ENCODE data around the gene SVBP.
"Not testable (repeated sequence)": the region's sequence is repeated elsewhere in the genome, so short reads cannot be mapped to it uniquely, and the experiment has no call there.

The SVBP gene

DNA sequence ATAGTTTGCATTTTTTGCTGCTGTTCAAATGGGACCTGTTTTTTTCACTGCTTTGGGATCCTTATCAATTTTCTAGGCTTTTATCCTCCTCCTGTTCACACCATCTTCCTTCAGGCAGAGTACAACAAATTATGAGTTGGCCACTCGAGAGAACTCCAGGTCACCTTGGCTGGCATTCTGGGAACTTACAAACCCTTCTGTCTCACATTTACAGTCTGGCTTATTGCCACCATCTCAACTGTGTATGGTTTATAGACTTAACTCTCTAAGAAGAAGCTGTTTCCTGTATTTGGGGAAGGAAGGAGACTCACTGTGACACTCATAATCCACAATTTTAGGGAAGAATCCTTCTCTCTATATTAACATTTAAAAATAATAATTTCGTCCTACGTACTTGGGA lies 23.8 kb upstream of the SVBP start:
- DNase-seq = no peak

DNA sequence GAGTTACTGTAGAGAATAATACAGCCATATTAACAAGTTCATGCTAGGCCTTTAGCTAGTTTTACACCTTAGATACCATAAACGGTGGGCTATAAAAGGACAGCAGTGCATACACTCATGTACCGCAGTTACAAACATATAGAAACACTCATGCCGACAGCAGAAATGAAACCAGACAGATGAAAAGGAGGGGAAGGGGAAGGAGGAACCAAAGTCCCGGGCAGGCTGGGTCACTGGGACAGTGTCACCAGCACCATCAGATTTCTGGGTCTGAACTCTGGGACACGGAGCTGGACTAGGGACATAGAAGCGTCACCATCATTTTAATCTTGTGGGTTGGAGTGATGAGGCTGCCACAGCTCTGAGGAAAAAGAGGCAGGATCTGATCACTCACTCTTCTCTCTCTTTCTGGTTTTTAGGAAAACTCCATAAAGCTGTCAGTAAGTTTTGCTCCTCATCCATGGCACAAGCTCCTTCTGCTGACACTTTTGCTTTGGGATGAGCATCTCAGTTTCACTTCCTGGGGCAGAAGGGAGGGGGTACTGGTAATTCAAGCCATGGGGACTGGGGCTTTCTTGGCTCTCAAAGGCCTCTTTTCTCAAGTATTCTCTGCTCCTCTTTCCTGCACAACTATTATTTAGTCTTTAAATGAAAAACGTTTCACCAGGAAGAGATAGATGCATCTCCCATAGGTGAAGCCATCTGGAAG lies 21.4 kb upstream of the SVBP start:
- no peak for DNase-seq

DNA sequence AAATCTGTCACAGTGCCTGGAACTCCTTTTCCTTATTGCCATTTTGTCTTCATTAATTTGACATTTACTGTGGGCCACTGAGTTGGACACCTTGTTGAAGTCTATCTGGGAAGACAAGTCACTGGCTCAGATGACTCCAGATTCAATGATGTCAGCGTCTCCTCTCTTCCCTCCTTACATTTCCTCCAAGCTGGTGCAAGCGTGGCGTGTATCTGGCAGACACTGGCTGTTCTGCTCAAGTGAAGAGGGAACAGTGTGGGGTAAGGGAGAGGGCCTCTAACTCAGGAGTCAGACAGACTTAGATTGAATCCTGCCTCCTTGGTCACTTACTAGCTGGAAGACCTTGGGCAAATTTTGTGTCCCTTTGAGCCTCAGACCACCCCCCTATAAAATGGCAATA lies 20.5 kb upstream of the SVBP start:
- DNase-seq = no peak

DNA sequence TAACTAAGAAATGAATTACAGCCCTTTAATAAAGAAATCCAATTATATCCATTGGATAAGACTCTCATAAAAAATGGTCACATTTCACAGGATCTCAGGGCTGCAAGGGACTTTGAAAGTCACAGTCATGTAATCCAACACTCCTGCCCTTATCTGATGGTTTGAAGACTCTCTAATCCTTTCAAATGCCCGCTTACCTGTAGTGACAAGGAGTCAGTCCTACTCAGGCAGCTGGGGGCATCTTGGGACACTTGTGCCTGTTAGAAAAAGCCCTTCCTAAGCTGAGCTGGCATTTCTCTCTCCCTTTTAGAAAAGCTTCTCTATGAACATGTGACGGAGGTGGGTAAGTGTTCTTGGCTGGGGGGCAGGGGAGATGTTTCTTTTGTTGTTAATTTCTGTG lies 18.2 kb upstream of the SVBP start:
- no peak for DNase-seq

DNA sequence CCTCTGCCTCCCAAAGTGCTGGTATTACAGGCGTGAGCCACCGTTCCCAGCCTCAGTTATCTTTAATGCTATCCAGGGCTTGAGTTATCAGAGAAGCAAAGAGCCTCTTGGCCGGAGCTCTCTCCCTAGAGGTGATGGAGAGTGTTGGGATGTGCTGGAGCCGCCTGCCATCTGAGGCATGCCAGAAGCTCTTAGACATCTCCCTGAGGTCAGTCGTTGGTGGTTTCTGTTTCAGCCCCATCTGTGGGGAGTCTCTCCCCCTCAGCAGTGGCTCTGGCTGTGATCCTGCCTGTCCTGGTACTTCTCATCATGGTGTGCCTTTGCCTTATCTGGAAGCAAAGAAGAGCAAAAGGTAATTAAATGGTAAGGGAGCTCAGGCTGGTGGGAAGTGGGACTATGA lies 17.6 kb upstream of the SVBP start:
- DNase-seq = no peak

DNA sequence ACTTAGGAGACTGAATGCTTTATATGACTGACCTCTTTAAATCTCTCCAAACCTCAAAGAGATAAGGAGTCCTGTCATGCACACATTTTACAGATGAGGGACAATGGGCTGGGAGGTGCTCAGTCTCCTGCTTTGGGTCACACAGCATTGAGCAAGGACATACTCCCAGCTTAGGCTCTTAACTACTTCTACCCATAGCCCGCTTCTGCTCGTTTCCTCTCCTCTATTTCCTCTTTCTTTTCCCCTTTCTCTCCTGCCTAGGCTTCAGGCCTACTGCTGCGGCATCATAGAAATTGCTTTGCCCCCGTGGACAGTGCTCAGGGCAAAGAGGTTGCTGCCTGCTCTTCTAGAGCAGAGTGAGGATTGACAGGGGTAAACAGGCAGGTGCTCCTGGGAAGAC lies 16.8 kb upstream of the SVBP start:
- DNase-seq = no peak

DNA sequence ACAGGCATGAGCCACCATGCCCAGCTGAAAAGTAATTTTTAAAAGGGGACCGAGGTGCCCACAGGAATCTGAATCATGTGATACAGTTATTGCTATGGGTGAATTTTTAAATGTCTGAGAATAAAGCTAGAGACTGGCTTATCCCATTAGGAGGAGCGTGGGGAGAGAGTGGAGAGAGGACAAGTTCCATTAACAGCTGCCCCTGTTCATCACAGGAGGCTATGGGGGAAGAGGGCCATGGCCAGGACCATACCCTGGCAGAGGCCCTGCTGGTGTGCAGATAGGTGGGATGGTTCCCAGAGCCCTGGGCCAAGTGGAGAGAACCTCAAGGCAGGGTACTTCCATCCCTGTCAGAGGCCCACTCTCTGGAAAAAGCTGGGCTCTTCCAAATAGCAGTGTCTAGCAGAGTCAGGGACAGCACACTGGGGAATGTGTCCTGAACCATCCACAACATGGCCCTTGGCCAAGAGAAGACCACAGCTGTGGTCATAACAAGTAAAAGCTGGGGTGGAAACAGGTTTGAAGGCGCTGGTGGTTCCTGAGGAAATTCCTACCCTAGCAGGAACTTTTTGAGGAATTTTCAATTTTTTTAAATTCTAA lies 15.5 kb upstream of the SVBP start:
- DNase-seq = no peak

DNA sequence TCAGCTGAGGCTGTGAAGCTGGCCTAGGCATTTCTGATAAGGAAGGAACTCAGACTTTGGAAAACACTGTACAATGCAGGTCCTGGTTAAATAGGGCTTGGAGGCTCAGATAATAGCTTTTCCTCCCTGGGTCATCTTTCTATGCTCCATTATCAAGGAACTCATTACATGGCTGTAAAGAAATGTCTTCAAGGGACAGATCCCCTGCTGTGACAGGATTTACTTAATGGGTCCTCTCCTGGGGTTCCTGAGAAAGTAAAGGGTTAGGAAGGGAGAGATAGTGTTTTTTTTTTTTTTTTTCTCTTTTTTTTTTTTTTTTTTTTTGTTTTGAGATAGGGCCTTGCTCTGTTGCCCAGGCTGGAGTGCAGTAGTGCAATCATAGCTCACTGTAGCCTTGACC lies 14.1 kb upstream of the SVBP start:
- no peak for DNase-seq

DNA sequence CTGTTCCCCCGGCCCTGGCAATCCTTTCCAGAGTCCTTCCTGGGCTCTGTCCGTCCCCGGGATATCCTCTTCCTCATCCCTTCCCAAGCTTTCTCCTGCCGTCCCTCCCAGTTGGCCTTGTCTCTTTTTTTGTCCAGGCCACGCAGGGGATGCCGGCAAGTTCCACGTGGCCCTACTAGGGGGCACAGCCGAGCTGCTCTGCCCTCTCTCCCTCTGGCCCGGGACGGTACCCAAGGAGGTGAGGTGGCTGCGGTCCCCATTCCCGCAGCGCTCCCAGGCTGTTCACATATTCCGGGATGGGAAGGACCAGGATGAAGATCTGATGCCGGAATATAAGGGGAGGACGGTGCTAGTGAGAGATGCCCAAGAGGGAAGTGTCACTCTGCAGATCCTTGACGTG lies 13.4 kb upstream of the SVBP start:
- DNase-seq = no peak

DNA sequence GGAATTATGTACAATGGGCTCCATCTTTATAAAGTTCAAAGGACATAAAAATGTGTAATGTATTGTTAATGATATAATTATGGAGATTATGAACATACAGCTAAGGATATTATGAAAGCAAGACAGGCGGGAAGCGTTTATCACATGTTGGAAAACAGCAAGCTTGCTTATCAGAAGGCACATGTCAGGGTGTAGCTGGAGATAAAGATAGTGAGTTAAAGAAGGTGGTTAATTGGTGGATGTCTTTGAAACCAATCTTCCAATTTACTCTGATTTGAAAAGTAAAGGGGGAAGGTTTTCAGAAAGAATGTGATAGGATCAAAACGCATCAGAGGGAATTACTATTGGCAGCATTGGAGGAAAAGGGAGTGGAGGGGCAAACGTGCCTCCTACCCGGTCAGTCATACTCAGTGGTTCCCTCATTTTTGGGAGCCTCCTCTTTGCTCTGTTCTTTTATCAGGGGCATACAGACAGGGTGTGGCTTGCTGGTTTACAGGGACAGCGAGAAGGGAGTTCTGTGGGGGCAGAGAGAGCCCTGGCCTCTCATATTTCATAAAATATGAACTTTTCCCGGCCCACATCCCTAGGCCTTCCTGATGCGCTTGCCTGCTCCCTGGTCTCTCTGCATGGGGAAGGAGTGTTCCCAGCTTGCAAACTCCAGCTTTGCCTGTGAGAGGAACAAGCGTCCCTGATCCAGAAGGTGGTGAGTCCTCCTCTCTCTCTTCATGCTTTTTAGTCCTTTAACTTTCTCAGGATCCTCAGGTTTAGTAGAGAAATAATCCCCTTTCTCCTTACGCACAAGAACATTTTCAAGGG lies 8.0 kb upstream of the SVBP start:
- DNase-seq = no peak

DNA sequence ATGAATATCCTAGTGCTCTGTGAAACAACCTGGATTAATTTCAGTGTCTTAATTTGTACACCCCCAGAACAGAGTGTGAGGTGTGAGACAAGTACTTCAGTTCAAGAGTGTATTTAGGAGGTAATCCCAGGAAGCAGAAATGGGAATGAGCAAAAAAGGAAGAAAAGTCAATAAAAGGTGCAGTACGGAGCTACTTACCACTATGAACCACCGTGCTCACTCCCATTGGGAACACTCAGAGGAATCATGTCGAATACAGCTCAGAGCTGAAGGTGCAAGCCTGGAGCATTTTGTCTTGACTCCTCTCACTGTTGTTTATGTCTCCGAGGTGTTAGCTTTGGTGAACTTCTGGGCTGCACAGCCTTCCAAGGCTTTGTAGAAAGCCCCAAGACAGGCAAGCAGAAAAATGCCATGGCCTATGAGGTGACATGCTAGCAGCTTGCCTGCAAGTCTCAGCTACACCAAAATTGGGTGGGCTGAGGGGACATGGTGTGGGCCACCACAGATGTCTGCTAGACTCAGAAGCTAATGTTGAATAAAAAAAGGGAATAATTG lies 7.4 kb upstream of the SVBP start:
- no peak for DNase-seq

DNA sequence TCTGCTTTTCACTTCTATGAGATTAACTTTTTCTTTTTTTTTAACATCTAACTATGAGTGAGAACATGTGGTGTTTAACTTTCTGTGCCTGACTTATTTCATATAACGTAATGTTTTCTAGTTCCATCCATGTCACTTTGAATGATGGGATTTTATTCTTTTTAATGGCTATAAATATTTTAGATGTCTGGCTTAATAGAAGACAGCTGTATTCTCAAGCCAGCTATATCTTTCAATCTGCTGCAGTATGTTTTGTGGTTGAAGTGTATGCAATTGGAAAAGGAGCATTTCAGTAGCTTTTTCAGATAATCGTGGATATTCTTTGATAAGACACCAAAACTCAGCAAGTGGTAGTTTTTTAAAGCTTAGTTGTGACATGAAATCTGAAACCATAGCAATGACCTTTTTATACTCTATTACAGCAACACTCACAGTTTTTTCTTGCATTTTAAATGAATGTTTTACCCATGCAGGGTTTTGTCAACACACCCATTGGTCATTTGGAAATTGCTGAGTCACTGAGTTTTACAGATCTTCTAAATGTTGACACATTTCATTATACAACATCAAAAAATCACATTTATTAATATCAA lies 5.7 kb upstream of the SVBP start:
- peak; percentile 27 to 29 for DNase-seq

DNA sequence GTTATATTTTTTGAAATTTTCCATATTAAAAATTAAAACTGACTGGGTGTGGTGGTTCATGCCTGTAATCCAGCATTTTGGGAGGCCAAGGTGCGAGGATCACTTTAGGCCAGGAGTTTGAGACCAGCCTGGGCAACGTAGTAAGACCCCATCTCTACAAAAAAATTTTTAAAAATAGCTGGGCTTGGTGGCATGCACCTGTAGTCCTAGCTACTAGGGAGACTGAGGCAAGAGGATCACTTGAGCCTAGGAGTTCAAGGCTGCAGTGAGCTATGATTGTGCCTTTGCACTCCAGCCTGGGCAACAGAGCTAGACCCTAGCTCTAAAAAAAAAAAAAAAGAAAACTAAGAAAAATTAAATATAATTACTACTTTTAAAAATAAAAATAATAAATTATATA lies 4.5 kb upstream of the SVBP start:
- no peak for DNase-seq

DNA sequence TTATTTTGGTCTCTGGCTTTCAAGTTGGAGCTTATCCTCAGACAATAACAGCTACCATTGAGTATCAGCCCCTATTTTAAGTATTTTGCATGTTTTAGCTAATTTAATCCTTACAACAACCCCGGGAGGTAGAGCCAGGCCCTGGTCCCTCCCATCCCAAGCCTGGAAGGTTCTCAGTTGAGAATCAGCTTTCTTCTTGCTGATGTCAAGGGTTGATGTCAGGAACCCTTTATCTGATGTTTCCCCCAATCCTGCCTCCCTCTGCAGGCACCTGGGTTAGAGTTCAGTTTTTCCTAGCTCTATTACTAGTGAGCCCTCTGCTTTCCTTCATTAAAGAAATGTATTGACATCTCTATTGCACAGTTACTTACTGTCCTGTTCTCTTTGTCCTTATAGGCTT lies 3.6 kb upstream of the SVBP start:
- no peak for DNase-seq

DNA sequence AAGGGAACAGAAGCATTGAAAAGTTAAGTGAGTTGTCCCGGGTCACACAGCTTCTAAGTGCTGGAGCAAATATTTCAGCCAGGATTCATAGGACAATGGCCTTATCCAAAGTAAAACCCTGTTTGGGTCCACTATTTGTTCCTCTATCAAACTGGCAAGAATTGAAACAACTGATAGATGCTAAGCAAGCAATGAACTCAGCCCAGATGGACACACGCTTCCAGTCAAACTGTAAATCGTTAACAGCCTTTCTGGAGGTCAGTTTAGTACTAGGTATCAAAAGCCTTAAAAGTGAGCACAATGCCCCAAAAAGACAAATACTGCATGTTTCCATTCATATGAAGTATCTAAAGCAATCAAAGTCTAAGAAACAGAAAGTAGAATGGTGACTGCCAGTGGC lies 779 bp upstream of the SVBP start:
- no peak for DNase-seq

DNA sequence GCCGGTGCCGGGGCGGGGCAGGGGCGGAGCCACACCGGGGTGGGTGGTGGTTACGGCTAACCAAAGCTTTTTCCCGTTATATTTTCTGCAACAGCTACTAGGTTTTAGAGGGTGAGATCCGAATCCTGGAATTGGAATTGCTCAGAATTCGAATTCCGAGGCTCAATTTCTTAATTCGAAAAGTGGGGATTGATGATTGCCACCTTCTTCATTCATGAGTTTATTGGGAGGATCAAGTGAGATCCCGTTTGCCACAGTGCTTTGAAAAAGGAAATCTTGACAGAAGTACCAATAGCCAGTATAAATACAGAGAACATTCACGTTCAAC lies 207 bp upstream of the SVBP start:
- DNase-seq = peak in 1 of 2 experiments; percentile 40

DNA sequence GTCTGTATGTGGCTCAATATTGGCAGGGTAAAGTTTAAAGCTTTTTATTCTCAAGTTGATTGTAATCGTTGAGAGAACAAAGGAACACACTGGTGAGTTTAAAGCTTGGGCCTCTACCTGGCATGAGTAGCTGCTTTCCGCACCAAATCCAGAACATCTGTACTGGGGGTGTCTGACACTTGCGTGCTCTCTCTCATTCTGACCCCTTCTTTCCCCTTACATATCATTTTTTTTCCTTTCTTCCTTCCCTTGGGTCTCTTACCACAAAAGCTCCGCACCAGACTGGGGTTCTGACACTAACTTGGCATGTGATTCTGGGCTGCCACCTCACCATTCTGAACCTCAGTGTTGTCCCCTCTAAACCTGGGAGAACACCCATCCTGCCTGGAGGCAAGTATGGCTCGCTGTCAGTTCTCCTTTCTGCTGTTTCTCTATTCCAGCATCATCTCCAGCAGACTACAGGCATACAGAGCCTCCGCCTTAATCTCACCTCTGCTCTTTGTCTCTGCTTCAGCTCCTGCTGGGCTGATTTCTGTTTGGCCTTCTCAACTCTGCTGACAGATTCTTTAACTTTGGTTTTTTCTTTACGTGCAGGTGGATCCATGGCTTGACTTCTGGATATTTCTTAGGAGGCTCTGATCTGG lies 1.1 kb downstream of the SVBP start:
- no peak for DNase-seq

DNA sequence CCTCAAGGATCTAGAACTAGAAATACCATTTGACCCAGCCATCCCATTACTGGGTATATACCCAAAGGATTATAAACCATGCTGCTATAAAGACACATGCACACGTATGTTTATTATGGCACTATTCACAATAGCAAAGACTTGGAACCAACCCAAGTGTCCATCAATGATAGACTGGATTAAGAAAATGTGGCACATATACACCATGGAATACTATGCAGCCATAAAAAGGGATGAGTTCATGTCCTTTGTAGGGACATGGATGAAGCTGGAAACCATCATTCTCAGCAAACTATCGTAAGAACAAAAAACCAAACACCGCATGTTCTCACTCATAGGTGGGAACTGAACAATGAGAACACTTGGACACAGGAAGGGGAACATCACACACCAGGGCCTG lies 2.4 kb downstream of the SVBP start:
- DNase-seq = not testable (repeated sequence)

DNA sequence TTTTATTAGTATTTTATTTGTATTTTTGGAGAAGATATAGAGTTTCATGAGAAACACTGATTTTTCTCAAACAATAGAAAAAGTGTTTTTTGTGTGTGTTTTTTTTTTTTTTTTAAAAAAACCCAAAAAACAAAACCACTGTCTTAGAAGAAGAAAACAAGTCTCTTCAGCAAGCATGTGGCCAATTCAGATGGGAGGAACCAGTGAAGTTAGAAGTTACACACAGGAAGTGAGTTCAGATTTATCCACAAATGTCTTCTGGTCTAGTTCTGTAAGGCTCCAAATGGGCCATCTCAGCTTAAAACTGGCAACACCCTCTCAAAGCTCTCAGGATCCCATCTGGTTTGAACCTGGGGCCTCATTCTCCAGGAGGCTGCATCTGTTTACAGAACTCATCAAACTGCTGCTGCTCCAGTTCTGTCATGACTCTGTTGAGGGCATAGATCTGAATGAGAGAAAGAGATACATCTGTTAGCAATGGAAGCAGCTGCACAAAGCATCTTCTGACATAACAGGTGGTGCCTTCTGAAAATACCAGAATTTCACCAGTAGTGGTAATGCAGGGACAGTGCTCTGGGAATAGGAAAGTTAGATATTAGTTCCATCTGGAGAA lies 10.0 kb downstream of the SVBP start:
- DNase-seq = no peak

DNA sequence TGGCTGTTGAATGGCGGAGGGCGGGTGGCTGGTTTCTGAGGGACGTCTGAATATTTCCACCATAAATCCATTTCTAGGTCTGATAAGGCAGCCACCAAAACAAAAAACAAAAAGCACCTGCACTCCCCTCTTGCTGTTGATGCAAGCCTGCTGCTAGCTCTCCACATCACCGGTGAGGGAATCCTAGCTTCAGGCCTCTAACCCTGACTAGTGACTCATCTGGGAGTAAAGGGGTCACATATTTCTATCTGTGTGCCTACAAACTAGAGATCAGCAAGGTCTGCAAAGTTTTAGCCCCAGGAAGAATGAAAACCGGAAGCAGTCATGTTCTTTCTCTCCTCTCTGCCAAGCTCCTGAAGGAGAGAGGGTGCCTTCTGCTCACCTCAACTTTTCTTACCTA lies 10.6 kb downstream of the SVBP start:
- no peak for DNase-seq

DNA sequence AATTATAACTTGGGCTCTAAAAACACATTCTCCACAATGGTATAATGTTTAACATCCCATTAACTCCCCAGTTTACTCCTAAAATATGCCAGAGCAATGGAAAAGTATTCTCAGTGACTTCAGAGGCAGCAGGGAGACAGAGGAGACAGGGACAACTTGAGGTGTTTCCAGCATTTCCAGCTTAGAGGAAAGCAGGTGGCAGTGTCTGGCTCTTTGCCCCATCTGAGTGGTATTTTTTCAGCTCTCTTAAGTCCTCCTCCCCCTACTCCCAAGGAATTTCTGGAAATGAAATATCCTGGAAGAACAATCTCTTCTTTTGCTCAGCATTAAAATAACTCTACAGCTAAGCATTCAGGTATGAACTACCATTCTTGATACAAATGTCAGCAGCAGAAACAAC lies 11.0 kb downstream of the SVBP start:
- no peak for DNase-seq

DNA sequence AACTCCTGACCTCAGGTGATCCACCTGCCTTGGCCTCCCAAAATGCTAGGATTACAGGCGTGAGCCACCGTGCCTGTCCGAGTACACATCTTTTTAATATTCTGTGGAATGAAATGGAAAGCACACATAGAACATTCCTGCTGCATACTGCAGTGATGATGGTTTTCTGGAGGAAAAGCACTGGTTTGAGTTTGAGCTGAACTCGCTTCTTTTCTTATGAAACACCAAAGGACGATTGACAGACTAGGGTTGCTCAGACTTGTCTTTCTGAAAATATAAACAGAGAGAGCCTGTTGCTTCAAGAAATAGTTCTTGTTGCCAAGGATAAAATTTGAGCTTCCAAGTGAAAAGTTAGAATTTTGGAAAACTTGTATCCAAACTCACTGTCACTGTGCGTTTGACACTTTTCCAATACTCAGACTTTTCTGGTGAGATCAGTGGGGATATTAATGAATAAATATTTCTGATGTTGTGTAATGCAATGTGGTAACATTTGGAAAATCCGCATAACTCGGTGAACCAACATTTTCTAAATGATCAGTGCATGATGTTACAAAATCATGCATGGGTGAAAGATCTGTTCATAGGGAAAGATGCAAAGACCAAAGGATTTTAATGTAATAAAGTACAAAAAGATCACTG lies 15.2 kb downstream of the SVBP start:
- DNase-seq = no peak

All from SHP77 (cell line).